GM21717 (cell line): ENCODE data around the gene MAL.
"Not testable (repeated sequence)": the region's sequence is repeated elsewhere in the genome, so short reads cannot be mapped to it uniquely, and the experiment has no call there.

Experiments
- ATAC-seq: cut with Tn5 transposase; IDR thresholded peaks from one replicate; pipeline ENCODE4 v1.9.1; 2021; ENCODE audit warnings: mild to moderate bottlenecking, moderate library complexity; ENCODE audit not compliant: unreplicated experiment

MAL gene

DNA sequence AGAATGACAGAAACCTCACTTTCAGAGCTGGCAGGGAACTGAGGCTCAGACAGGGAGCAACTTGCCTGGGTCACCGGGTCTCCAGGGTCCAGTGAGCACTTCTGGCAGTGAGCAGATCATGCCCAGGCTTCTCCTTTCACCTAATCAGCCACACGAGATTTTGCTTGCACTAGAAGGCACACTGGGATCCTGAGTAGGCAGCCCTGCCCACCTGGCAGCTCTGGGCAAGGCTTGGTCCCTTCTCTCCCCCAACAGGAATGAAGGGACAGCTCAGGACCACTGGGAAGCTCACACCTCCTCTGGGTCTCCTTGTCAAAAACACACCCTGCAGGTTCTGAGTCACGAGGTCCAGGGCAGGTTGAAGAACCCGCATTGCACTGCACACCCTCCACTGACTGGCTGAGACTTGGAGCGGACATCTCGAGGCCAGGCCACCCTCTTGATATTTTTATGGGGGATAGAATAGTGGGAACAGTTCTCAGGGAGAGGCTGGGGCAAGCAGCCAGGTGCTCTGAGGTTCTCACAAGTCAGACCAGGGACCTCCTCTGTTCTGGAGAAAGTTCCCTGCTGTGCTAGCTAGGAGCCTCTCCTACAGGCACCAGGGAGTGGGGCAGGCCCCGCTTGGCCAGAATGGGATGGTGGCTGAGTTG, 5.7 kb downstream of the MAL start:
- no peak for ATAC-seq

DNA sequence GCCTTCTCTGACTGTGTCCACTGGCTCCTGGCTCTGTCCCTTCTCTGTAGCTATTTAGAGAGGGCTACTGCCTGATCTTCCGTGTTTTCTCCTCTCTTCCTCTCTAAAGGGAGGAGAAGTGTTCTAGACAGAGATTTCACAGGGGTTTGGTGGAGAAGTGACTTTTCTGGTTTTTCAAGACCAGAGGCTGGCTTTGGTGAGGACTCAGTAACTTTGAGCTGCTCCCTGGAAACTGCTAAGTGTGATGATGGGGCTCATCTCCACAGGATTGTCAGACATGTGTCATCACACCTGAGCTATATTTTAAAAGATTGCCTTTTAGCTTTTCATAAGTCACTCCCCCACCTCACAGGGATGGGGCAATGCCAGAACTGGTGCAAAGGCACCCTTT, 6.2 kb downstream of the MAL start:
- no peak for ATAC-seq

DNA sequence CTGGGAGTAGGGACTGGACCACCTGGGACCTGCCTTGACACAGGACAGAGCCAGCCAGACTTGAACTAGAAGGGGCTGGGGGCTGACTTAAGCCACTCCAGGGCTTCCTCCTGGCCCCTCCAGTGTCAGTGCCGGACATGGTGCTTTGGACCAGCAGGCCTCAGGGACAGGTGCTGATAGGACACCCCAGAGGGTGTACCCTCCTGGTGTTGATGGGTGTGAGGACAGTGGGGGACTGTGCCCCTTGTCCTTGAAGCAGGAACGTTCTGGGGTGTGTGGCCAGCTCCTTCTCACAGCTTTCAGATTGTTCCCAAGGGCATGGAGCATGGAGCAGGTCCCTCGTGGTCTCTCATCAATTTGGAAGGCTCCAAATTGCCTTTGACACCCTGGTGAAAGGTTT, 6.8 kb downstream of the MAL start:
- ATAC-seq: no peak

DNA sequence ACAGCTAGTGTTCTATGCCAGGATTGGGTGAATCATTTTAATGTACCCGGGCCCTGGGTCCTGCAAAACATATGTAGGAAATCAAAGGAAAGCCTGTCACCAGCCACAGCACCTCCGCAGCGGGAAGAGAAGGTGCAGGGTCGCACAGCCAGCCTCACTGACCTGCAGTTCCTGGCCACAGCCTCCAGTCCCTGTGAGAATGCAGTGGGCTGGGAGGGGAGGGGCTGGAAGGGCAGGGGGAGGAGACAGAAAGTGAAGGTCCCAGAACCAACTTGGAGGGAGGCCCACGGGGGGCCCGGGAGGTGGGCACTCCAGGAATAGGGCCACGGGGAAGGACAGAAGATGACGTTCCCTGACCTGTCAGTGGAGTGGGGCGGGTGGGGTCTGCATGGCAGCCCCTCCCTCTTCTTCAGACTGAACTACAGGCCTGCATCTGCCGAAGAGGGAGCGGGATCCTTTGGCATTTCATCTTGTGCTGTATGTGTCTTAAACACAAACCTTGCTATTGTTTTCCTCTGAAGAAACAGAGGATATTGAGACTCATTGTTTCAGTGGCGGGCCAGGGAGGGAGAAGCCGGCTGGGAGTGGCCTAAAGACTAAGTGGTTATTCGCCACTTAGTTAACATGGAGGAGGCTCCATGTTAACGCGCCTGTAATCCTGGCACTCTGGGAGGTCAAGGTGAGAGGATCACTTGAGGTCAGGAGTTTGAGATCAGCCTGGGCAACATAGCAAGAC, 7.5 kb downstream of the MAL start:
- no peak for ATAC-seq

DNA sequence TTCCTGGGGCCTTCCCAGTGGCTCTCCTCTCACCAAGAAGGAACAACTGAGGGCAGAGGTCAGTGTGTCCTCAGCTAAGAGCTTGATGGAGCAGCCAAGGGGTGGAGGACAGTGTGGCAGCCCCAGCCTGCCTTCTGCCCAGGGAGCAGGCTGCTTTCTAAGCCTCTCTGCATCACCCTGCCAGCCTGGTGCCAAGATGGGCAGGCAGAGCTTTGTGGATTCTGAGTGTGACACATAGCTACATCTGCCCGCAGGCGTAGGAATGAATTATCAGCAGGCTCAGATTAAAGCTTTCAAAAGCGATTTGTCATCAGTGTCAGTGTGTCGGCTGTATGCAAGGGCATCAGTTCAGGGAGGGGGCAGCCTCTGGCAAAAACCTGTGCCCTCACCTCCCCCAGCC, 8.7 kb downstream of the MAL start:
- no peak for ATAC-seq

DNA sequence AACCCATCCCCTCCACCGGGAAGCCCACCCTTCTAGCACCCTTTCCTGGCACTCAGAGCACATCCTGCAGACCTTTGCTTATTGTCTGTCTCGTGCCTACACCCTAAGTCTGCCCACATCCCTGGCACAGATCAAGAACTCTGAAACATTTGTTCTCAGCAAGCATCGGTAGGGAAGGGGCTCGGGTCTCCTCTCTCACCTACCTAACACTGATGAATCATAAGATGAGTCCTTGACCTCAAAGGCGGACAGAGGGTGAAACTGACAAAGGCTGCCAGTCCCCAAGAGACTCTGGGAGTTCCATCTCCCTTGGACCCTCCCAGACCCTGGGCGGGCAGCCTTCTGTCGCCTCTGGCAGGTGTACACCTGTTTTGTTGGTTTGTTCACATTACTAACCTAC, 9.3 kb downstream of the MAL start:
- ATAC-seq: no peak

DNA sequence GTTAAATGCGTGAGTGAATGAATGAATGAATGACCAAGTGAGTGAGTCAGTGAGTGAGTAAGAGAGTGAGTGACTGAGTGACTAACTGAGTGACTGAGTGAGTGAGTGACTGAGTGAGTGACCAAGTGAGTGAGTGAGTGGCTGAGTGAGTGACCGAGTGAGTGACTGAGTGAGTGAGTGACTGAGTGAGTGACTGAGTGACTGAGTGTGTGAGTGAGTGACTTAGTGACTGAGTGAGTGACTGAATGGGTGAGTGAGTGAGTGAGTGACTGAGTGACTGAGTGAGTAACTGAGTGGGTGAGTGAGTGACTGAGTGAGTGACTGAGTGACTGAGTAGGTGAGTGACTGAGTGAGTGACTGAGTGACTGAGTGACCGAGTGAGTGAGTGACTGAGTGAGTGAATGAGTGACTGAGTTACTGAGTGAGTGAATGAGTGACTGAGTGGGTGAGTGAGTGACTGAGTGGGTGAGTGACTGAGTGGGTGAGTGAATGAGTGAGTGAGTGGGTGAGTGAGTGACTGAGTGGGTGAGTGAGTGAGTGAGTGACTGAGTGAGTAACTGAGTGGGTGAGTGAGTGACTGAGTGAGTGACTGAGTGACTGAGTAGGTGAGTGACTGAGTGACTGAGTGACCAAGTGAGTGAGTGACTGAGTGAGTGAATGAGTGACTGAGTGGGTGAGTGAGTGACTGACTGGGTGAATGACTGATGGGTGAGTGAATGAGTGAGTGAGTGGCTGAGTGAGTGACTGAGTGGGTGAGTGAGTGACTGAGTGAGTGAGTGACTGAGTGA, 11.3 kb downstream of the MAL start:
- ATAC-seq: no peak

DNA sequence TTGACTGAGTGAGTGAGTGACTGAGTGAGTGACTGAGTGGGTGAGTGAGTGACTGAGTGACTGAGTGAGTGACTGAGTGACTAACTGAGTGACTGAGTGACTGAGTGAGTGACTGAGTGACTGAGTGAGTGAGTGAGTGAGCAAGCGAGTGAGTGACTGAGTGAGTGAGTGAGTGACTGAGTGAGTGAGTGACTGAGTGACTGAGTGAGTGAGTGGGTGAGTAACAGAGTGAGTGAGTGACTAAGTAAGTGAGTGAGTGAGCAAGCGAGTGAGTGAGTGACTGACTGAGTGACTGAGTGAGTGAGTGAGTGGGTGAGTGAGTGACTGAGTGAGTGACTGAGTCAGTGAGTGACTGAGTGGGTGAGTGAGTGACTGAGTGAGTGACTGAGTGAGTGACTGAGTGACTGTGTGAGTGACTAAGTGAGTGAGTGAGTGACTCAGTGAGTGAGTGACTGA, 11.9 kb downstream of the MAL start:
- ATAC-seq: no peak

DNA sequence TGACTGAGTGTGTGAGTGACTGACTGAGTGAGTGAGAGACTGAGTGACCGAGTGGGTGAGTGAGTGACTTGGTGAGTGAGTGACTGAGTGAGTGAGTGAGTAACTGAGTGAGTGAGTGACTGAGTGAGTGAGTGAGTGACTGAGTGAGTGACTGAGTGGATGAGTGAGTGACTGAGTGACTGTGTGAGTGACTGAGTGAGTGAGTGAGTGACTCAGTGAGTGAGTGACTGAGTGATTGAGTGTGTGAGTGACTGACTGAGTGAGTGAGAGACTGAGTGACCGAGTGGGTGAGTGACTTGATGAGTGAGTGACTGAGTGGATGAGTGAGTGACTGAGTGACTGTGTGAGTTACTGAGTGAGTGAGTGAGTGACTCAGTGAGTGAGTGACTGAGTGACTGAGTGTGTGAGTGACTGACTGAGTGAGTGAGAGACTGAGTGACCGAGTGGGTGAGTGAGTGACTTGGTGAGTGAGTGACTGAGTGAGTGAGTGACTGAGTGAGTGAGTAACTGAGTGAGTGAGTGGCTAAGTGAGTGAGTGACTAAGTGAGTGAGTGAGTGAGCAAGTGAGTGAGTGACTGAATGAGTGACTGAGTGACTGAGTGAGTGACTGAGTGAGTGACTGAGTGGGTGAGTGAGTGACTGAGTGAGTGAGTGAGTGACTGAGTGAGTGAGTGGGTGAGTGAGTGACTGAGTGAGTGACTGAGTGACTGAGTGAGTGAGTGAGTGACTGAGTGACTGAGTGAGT, 12.5 kb downstream of the MAL start:
- ATAC-seq: not testable (repeated sequence)

DNA sequence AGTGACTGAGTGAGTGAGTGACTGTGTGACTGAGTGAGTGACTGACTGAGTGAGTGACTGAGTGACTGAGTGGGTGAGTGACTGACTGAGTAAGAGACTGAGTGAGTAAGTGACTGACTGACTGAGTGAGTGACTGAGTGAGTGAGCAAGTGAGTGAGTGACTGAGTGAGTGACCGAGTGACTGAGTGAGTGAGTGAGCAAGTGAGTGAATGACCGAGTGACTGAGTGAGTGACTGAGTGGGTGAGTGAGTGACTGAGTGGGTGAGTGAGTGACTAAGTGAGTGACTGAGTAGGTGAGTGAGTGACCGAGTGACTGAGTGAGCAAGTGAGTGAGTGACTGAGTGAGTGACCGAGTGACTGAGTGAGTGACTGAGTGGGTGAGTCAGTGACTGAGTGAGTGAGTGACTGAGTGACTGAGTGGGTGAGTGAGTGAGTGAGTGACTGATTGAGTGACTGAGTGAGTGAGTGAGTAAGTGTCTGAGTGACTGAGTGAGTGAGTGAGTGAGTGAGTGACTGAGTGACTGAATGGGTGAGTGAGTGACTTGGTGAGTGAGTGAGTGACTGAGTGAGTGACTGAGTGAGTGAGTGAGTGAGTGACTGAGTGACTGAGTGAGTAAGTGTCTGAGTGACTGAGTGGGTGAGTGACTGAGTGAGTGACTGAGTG, 13.3 kb downstream of the MAL start:
- ATAC-seq: no peak

DNA sequence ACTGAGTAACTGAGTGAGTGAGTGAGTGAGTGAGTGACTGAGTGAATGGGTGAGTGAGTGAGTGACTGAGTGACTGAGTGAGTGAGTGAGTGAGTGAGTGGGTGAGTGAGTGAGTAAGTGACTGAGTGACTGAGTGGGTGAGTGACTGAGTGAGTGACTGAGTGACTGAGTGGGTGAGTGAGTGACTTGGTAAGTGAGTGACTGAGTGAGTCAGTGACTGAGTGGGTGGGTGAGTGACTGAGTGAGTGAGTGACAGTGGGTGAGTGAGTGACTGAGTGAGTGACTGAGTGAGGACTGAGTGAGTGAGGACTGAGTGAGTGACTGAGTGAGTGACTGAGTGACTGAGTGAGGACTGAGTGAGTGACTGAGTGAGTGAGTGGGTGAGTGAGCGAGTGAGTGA, 13.9 kb downstream of the MAL start:
- no peak for ATAC-seq

DNA sequence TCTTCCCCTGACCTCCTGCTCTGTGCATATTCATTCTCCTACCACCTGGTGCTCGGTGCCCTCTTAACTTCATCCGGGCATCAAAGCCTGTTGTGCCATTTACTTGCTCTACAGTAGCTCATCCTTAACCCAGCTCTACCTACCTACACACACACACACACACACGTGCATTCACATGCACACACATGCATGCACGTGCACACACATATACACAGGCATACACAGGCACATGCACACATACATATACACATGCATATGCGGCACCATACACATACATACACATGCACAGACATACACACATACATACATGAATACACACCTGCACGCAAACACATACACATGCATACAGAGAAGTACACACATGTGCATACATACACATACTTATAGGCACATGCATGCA, 14.5 kb downstream of the MAL start:
- ATAC-seq: no peak

DNA sequence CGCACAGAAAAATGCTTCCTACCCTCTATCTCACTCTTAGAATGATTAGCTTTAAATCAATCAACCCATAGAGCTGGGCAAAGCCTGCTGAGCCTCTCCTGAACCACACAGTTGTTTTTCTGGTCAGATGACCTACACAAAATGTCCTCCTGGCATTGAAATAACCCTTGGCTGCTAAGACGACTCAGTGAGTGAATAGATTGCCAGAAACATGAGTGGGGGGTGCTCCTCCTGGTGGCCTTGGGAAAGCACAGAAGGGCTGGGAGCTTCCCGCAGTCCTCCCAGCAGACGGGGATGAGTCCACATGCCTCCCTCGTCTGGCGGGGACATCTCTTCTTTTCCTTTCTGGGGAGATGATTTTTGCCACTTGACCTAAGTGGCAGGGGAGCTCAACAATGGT, 14.9 kb downstream of the MAL start:
- ATAC-seq: no peak

DNA sequence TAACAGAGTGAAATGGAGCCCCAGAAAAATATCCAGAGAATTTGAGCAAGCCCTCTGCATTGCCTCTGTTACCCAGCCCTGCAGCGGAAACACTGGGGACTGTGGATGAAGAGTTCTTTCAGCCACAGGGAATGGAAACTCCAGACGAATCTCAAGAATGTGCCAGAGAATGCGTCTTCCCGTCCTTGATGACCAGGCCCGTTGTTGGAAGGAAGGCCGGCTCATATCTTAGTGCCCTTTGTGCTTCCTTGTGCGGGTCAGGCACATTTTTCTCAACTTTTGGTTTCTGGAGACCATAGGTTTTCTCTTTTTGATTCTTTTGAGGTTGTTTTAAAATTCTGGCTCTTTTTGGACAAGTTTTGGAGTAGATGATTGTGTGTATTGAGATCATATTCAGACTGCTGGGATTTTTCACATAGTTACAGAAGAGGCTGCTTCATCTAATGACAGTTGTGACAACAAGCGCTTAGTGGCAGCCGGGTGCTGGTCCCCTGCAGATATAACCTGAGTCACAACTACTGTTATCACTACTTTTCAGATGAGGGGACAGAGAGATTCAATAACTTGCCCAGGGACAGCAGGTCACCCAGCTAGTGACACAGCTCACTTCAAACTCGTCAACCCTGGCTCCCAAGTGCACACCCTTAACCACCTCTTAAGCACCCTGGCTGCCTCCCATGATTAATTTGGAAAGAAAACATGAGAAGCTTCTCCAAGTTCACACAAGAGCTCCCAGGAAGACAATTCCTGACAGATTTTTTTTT, 15.7 kb downstream of the MAL start:
- ATAC-seq: no peak

DNA sequence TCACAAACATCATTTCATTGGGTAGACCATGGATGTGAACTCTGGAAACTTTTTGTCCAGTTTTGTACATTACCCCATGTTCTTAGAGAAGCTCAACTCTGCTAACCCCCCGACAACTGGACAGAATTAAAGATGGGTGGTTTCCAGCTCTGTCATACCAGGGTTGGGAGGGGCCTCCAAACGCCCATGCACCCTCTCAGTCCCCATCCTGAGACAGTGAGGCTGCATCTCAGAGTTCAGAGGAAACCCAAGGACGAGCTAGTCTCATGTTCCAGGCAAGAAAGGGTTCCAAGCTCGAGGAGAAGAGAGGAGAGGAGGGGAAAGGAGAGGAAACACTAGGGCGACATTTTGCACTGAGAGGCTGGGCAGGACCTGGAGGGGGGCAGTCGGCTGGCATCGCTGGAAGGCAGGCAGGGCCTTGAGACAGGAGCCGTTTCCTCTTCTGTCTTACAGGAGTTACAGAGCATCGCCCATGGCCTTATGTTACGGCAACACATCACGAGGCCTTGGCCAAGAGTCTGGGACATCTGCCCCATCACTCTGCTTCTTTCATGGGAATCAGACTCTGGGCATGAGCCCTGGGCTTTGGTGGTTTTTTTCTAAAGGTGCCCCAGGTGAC, 16.4 kb downstream of the MAL start:
- peak; percentile 57 for ATAC-seq

DNA sequence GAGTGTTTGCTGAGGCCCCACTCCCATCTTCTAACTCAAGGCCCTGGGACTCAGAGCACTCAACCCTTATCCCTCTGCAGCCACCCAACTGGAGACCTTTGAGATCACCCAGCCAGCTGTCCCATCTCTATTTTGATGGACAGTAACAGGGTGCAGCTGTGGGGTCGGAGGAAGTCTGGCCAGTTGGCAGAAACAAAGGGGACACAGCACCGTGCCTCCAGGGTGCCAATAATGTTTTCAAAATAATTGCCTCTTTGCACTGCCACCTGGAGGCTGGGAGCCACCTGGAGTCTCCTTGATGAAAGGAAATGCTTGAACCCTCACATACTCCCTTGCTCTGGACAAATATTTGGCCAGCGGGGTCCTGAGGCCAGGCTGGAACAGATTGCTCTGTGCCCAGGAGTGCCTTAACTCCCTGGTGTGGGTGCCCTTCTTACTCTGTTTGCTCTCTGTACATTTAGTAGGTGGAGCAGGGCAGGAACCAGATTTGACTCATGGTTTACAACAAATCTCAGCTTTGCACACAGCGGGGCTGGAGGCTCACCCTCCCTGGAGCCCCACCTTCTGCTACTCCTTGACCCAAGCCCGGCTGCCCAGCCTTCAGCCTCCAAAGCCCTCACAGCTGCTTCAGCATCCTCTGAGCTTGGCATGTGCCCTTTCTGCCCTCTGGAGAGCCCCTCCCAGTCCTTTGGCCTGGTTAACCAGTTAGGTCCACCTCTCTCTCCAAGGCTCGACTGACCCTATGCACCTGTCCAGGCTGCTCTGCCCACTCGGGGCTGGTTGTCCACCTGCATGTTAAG, 17.2 kb downstream of the MAL start:
- no peak for ATAC-seq

DNA sequence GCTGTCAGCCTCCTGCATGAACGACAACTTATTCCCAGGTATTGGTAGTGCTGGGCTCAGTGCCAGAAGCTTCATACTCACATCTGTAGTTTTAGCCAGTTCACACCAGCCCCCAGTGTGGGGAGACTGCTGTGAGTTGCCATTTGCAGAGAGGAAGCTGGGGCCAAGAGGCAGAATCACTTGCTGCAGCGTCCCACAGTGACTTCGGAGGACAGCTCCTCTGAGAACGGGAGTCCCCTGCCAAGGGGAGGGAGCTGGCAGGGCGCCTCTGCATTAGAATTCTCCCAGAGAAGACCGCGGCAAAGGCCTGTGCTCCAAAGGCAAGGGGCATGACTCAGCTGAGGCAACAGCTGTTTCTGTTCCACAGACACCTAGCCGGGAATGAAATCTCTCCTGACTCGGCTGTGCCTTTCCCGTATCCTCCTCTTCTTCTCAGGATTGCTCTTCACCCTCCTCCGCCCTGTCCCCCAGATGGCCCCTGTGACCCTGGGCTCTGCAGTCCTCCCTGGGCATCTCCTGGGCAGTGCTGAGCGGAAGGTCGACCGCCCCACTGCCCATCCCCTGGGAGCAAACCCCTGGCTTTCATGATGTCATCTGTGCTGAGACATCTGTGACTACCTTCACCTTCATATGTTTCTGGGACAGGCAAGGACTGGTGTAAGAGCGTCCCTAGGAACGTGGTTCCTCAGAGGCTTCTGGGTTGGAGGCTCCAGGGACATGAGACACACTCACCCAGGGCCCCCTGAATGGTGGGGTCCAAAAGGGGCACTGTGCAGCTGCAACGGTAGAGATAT, 18.0 kb downstream of the MAL start:
- peak; percentile 56 for ATAC-seq

DNA sequence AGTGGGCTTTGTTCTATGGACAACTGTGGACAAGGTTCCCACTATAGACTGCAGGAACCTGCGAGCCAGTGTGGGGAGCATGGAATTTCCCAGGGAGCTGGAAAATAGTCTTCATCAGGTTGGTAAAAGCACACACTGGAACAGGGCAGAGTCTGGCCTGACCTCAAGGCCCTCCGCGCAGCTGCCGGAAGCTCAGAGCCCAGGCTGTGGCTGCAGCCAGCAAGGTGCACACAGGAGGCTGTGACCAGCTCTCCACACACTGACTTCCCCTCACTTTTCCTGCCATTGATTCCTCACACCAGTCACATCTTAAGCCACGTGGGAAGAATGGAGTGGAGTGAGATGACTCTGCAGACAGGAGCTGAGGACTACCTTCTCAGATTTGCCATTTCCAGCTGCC, 19.1 kb downstream of the MAL start:
- no peak for ATAC-seq
